CD4-positive, alpha-beta T cell treated with Interleukin-21 for 1 hour (primary cell): Measurements from ENCODE around the gene OXLD1.
"Not testable (repeated sequence)": the region's sequence is repeated elsewhere in the genome, so short reads cannot be mapped to it uniquely, and the experiment has no call there.

Experiments
- DNase-seq: peaks from one replicate; pipeline ENCODE4 v3.0.0-alpha.2; 2020

OXLD1 gene

DNA sequence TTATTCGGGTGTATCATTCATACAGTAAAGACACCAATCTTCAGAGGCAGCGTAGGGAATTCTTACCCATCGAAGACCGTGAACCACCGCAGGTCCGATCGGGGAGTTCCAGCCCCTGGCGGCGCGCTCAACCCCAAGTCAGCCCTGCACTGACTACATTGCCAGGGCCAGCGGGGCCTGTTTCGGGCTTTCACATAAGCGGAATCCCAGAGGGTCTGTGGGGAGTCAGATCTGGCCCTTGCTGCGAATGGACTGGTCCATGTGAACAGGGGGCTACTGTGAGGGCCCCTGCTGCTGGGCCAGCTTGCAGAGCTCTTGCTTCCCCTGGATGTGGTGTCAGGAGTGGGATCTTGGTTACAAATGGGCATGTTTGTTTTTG, 17.7 kb downstream of the OXLD1 start:
- no peak for DNase-seq

DNA sequence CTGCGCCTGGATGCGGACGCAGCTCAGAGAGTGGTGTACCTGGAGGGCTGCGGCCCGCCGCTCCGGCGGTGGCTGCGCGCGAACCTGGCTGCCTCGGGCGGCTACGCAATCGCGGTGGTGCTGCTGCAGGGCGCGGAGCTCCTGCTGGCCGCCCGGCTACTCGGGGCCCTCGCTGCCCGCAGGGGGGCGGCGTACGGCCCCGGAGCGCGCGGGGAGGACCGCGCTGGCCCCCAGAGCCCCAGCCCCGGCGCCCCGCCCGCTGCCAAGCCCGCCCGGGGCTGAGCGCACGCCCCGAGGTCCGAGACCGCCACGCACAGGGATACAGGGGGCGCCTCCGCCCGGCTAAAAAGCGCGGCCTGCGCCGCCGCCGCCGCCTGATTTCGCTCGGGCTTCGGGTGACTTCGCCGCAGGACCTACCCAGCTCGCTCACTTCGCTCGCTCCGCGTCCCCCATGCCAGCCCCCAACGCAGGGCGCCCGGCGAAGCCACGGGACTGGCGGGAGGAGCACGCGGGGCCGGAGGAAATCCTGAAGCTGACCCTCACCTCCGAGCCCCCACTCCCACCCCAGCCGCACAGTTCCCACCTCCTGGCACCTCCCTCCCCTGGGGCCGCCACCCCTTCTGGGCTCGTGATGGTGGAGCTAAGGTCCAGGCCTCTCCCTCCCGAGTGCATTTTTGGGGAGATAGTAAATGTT, 18.2 kb downstream of the OXLD1 start:
- DNase-seq, result no peak

DNA sequence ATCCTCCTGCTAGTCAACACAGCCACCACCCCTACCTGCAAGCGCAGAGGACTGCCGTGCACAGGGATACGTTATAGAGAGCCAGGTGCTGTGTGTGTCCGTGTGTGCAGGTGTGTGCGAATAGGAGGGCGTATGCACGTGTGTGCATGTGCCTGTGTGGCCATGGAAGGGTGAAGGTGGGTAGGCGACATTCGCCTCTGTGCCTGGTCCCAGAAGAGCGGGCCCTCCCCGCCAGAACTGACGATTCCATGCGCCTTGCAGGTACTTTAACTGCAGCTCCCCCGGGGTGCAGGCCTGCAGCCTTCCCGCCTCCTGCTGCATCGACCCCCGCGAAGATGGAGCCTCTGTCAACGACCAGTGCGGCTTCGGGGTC, 18.8 kb downstream of the OXLD1 start:
- DNase-seq, result no peak

DNA sequence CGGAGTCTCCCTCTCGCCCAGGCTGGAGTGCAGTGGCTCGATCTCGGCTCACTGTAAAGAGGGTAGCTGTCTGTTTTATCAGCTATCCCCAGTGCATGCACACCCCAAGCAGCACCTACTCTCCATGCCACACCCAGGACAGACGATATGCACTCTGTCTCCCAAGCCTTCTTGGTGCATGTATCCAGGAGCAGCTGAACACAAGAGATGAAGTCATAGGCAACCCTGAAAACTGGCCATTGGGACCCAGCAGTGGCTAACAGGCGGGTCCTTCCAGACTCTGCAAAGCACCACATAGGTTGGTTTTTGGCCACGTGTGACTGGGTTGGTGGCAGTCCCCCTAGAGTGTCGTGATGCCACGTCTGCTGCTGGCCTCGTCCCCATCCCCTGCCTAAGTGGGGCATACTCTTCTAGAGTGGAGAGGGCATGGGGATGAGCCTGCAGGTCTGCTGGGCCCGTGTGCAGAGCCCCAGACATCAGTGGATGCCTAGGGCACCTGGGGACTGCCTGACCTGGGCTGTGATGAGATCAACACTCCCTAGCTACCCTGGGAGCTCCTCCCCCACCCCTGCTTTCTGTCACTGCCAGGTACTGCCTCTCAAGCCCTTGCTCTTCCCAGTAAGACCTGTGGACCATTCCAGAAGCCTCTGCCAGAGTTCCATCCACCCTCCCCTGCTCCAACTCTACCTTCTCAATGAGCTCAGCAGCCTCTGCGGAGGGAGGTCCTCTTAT, 19.4 kb downstream of the OXLD1 start:
- no peak for DNase-seq

DNA sequence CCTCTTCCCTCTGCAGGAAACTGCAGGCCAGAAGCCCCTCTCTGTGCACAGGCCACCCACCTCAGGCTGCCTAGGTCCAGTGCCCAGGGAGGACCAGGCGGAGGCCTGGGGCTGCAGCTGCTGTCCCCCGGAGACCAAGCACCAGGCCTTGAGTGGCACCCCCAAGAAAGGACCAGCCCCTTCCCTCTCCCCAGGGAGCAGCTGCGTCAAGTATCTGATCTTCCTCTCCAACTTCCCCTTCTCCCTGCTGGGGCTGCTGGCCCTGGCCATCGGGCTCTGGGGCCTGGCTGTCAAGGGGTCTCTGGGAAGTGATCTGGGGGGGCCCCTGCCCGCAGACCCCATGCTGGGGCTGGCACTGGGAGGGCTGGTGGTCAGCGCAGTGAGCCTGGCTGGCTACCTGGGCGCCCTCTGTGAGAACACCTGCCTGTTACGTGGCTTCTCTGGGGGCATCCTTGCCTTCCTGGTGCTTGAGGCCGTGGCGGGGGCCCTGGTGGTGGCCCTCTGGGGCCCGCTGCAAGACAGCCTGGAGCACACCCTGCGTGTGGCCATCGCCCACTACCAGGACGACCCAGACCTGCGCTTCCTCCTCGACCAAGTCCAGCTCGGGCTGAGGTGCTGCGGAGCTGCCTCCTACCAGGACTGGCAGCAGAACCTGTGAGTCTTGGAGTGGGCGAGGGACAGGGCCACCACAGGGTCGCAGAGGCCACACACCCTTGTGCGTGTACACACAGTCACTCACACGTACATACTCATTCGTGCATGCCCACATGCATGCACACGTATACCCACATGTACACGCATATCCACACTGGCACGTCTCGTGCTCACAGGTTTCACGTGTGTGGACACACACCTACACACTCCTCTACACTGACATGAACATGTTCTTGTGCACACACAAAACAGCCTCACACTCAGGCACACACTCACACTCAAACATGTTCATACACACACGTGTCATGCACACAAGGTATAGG, 21.1 kb downstream of the OXLD1 start:
- no peak for DNase-seq

DNA sequence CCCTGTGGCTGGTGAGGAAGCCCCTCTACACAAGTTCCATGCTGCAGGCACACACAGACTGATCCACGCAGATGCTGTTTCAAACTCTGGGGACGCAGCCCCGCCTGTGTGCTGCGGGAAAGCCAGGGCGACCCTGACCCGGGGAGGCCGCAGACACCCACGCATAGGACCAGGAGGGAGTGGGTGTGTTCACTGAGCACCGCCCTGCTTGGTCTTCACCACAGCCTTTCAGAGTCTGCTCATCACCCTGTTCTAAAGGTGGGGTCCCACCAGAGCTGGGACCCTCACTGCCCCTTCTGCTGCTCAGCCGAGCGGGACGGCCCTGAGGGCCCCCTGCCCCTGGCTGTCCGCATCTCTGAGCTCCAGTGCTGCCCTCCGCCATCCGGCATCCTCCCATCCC, 21.9 kb downstream of the OXLD1 start:
- DNase-seq, result no peak

DNA sequence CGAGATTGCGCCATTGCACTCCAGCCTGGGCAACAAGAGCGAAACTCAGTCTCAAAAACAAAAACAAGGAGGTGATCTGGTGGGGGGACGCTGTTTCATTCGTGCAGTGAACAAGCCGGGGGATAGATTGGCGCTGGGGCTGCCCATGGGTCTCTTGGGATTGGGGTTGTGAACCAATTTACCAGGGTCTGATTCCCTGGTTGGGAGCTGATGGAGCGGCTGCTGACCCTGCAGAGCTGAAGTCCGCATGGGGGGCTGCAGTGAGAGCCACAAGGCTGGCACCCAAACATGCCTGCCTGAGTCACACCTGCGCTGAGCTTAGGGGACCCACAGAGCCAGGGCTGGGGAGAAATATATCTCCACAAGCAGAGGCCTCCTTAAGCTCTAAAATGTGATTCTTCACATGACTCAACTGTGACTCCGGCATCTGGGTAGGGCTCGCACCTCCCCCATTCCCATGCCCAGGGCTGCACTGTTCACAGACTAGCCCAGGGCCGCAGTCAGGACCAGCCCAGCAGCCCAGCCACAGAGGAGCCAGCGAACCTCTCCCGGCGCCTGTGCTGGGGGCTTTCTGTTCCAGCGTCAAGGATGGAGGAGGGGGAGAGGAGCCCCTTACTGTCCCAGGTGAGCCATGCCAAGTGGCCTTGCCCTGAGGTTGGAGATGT, 24.4 kb downstream of the OXLD1 start:
- no peak for DNase-seq

DNA sequence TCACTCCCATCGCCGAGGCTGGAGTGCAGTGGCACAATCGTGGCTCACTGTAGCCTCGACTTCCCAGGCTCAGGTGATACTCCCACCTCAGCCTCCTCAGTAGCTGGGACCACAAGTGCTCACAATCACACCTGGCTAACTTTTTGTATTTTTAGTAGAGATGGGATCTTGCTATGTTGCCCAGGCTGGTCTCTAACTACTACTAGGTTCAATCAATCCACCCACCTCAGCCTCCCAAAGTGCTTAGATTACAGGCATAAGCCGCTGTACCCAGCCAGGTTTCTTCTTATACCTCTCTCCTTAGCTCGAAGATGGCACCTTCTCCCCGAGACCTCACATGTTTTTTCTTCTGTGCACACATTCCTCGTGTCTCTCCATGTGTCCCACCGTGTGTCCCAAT, 26.4 kb downstream of the OXLD1 start:
- no peak for DNase-seq

DNA sequence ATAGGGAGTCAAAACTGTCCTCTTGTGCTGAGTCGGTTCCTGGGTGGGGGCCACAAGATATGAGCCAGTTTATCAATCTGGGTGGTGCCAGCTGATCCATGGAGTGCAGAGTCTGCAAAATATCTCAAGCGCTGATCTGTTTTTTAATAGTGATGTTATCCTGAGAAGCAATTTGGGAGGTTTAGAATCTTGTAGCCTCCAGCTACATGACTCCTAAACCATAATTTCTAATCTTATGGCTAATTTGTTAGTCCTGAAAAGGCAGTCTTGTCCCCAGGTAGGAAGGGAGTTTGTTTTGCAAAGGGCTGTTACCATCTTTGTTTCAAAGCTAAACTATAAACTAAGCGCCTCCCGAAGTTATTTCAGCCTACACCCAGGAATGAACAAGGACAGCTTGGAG, 27.7 kb downstream of the OXLD1 start:
- no peak for DNase-seq

DNA sequence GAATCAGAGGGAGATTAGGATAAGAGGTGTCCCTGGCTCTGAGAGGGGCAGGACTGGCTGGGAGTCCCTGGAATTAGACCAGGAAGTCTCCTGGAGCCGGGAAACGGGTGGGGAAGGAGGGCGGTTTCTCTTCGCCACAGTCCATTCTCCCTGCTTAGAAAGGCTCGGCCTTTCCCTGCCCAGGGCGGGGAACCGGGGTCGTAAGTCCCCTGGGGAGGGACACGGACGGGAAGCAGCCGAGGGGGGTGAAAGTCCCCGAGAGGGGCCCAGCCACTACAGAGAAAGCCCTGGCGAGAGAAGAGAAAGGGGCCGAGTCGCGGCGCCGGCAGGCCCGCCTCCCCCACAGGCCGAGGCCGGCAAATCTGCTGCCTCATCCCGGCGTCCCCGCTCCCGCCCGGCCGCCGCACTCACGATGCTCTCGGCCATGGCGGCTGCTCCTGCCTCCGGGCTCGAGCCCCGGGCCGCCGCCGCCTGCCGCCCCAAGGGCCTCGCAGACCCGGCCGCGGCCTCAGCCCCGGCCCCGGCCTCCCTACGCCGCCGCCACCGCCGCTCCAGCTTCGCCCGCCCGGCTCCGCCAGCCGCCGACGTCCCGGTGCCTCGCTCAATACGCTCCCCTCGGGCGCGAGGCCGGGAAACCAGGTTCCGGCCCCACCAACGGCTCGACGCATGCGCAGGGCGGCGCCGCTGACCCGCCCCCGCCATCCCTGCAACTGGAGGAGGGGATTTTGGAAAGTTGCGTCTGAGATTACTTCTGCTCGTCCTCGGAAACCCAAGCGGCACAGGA, 29.7 kb downstream of the OXLD1 start, which contains the start of the genes NPLOC4 and TSPAN10:
TSS of gene NPLOC4 (minus strand) at position 608 of the 784 bp plus-strand sequence. CDS start at position 426, 182 bp downstream.
TSS of gene TSPAN10 (plus strand) at position 692 of the 784 bp plus-strand sequence. CDS start 5,217 bp downstream, outside the sequence.
- peak; percentile 86 for DNase-seq

DNA sequence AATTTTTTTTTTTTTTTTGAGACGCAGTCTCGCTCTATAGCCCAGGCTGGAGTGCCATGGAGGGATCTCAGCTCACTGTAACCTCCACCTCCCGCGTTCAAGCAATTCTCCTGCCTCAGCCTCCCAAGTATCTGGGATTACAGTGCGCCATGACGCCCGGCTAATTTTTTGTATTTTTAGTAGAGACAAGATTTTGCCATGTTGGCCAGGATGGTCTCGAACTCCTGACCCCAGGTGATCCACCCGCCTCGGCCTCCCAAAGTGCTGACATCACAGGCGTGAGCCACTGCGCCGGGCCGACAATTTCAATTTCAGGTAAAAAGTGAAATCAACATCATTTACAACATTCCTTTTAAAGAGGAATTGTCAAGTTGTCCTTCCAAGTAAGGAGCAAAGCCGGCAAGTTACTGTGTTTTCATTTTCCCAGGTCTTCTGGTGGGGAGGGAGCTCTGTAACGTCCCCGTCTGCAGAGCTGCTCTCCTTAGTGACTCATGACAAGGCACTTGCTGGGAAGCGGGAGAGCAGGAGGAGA, 30.4 kb downstream of the OXLD1 start:
- DNase-seq, result no peak

DNA sequence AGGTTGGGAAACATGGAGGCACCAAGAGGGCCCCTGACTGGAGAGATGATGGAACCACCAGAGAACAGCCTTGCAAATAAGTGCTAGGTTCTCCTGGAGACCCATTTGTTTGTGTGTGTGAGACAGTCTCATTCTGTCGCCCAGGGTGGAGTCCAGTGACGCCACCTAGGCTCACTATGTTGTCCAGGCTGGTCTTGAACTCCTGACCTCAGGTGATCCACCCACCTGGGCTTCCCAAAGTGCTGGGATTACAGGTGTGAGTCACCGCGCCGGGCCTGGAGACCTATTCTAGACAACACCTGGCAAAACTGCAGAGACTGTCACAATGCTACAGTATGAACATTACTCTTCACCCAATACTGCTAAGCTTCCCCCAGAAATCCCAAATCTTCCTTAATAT, 31.0 kb downstream of the OXLD1 start:
- no peak for DNase-seq

DNA sequence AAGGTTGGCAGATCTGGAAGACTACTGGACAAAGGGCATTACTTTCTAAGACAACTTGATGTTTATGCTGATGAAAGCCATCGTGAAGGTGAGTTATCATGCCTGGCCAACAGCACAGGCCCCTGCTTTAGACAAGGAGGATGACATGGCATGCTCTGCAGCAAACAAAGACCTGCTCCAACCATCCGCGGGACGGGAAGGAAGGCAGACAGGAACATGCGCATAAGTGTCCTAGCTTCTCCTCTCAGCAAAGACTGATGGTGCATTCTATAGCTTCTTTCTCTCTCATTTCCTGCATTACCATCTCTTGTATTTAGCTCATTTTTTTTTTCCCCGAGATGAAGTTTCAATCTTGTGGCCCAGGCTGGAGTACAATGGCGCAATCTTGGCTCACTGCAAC, 34.9 kb downstream of the OXLD1 start:
- DNase-seq, result no peak

DNA sequence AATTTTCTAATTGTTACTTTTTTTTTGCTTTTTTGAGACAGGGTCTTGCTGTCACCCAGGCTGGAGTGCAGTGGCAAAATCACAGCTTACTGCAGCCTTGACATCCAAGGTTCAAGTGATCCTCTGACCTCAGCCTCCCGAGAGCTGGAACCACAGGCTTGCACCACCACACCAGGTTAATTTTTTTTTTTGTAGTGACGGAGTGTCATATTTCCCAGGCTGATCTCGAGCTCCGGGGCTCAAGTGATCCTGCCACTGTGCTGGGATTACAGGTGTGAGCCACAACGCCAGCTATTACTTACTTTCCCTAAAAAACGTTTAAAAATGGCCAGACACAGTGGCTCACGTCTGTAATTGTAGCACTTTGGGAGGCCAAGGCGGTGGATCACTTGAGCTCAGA, 36.1 kb downstream of the OXLD1 start:
- no peak for DNase-seq

DNA sequence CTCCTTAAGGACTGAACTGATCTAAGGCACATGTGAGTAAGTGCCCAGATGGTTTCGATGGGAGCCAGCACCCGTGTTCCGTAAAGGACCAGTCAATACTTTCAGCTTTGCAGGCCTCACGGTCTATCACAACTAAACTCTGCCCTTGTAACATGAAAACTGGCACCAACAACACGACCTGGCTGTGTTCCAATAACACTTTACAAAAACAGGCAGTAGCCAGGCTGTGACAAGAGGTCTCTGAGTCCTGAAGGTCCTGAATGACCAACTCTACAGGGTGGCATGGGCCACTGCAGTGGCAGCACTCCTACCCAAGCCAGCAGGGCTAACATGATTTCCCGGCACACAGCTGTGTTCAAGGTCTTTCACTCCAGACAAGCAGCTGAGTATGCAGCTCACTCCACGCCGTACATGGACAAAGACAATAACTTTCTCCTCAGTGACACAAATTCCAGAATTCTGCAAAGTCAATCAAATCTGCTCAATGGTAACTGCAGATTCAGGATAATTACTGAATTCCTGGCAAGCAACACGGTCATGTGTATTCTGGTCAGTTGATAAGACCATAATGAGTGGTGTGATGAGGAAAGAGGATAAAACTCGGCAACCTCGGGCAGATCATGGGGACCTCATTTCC, 44.8 kb downstream of the OXLD1 start:
- no peak for DNase-seq

DNA sequence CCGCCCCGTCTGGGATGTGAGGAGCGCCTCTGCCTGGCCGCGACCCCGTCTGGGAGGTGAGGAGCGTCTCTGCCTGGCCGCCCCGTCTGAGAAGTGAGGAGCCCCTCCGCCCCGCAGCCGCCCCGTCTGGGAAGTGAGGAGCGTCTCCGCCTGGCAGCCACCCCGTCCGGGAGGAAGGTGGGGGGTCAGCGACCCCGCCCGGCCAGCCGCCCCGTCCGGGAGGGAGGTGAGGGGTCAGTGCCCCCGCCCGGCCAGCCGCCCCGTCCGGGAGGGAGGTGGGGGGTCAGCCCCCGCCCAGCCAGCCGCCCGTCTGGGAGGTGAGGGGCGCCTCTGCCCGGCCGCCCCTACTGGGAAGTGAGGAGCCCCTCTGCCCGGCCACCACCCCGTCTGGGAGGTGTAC, 48.1 kb downstream of the OXLD1 start:
- not testable (repeated sequence) for DNase-seq

DNA sequence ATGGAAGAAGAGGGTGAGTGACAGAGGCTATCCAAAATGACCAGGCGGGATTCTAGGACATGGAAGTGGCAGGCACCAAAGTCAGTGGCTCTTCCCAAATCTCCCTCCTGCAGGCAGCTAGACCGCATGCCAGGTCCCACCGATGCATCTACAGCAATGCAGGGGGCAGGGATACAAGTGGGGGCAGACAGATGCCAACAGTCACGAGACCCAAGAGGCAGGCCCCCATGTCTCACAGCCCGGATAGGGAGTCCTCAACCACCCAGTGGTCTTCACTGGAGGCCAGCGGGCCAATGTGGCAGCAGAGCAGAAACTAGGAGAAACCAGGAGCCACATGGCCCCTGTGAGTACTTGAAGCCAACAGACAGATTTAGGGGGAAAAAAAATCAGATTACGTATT, 49.5 kb downstream of the OXLD1 start:
- DNase-seq, result no peak

DNA sequence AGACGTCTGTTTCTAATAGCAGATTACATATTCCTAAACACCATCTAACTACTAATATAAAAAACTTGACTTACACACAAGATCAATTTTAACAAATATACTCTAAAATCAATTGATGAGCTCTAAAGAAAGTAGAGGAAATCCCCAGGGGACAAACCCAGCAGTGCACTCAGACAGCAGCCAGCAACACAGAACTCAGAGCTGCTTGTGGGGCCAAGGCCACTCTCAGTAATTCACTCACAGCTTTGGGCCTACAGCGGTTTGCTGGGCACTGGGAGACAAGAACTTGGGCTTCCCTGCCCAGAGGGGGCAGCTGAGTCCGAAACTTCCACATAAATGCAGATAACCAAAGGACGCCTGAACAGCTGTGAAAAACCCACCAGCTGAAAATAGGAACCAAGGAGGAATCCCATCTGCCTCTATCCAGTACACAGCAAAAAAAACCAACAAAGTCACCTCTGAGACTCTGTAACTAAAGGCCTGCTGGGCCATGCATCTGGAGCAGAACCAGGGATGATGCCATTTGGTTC, 50.9 kb downstream of the OXLD1 start:
- DNase-seq, result no peak
